Left kidney (tissue), 2 donors: ENCODE measurements around the gene C1QTNF12. TPM values are rescaled to one million over a fixed set of nuclear protein-coding genes. Genes with fewer than 3 reads are reported as not detected.
"Not testable (repeated sequence)": the region's sequence is repeated elsewhere in the genome, so short reads cannot be mapped to it uniquely, and the experiment has no call there.

Experiments
- DNase-seq: peaks from one replicate; pipeline ENCODE4 v3.0.0-alpha.2; 2013
- polyA plus RNA-seq: library from polyadenylated mRNA; unstranded; fragments of 120-200 nt; gene quantifications from one replicate; pipeline ENCODE4 v1.2.1, GENCODE V29; 2013; ENCODE audit not compliant: insufficient read length

Gene C1QTNF12
- polyA plus RNA-seq, 1 donor, result 8.2 TPM

GRCh38 chr1:1259951-1260600 is 13.6 kb upstream of the C1QTNF12 start:
- DNase-seq, result no peak

DNA sequence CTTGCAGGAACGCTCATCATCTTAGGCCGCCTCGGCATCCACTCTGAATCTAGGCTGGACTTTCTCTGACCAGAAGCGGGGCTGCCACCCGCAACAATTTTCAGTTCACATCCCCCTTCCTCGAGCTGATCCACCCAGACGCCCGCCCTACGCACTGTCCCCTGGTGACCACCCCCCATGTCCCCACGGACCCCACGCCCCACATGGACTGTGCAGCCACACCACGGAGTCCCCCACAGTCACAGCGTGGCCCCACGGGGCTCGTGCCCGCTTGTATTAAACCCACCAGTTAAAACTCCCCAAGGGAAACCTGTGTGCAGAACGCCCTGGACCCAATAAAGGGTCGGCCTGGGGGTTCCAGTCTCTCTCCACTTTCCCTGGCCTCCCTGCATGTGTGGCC is 13.0 kb upstream of the C1QTNF12 start:
- no peak for DNase-seq

- no peak for DNase-seq
These were observed 12.6 kb upstream of the C1QTNF12 start for GRCh38 chr1:1259119-1259488.

- DNase-seq, result no peak
These were observed 10.7 kb upstream of the C1QTNF12 start for GRCh38 chr1:1256956-1257871.

GRCh38 chr1:1255611-1256010 is 9.1 kb upstream of the C1QTNF12 start:
- no peak for DNase-seq

DNA sequence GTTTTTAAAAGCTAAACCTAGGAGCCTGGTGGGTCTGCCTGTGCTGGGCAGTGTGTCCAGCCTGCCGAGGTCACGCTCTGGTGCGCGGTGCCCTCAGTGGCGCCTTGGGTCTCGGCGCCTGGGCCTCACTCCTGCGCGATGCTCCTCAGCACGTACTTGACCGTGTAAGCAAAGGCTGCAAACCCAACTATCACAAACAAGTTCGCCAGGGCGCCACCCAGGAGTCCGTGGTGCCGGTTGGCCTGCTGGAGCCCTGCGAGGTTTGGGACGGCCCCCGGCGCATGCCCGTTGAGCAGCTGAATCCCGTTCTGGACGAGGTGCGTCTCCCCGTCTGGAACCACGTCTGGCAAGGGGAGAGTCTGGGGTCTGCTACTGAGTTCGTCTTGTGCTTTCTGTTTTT is 8.6 kb upstream of the C1QTNF12 start:
- DNase-seq, result no peak

- no peak for DNase-seq
These were observed 8.1 kb upstream of the C1QTNF12 start for GRCh38 chr1:1254667-1254998.

- no peak for DNase-seq
These were observed 7.6 kb upstream of the C1QTNF12 start for GRCh38 chr1:1253972-1254666.

DNA sequence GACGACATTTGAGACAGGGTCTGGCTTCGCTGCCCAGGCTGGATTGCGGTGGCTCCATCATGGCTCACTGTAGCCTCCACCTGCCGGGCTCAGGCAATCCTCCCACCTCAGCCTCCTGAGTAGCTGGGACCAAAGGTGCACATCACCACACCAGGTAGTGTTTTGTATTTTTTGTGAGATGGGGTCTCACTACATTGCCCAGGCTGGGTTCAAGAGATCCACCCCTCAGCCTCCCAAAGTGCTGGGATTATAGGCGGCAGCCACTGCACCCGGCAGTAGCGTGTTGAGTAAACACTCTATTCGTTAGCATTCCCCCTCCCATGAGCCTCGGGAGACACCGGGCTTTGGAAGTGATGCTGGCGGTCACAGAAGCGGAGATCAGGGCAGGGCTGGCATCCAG is 6.8 kb upstream of the C1QTNF12 start:
- no peak for DNase-seq

GRCh38 chr1:1250786-1251284 is 4.3 kb upstream of the C1QTNF12 start:
- DNase-seq, result no peak

- DNase-seq, result not testable (repeated sequence)
These were observed 1.7 kb upstream of the C1QTNF12 start for GRCh38 chr1:1248009-1248913.

- no peak for DNase-seq
These were observed 905 bp upstream of the C1QTNF12 start for GRCh38 chr1:1247341-1247913.

DNA sequence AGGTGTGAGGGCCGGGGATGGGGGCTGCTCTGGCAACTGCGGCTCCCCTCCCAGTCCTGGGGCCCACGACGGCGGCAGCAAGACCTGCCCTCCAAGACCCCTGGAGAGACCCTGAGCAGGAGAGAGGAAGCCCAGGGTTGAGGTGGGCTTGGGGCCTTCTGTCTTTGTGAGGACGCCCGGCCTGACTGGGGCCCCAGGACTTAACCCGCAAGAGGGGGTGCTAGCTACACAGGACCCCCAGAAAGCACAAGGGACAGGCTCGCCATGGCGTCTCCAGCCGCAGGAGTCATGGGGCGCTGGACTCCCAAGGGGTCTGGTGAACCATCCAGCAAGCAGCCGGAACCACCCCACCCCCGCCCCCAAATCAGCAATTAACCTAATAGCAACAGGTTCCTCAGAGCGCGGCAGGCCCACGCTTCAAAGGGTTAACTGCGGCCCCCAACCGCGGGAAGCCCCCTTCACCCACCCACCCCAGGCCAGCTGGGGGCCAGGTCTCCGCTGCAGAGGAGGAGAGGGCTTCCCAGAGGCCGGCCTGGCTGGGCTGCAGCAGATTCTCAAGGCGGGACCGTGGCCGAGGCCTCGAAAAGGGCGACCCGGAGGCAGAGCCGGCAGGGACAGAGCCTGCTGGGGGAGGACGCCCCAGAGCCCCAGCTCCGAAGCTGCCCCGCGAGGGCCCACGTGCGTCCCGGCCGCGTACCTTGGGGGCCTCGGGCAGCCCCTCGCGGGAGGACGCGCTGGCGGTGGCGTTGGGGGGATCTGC is 525 bp downstream of the C1QTNF12 start:
- DNase-seq, result no peak

DNA sequence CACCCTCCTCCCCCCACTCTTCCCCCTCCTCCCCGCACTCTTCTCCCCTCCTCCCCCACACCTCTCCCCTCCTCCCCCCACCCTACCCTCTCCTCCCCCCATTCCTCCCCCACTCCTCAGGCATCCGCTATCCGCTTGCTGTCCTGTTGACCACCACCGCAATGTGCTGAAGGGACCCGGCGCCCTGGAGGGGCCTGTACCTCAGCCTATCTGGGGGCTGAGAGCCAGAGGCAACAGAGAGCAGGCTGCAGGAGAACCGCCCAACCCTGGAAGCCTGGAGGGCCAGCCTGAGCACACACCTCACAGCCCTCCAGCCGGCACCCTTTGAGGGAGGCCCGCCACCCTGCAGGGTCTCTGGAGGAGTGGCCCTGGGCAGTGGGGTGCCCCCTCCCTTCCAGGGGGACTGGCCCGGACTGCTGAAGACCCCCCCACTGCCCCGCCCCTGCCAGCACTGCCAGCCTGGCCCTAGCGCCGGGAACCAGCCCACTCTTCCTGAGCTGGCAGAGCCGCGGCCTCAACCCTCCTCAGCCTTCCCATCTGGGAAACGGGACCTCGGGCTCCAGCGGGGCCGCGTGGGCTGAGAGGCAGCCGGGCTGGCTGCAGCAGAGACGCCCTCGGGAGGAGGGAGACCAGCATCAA is 1.2 kb downstream of the C1QTNF12 start:
- DNase-seq, result no peak

GRCh38 chr1:1244192-1244811 is 2.2 kb downstream of the C1QTNF12 start:
- DNase-seq, result no peak

- DNase-seq, result no peak
These were observed 2.7 kb downstream of the C1QTNF12 start for GRCh38 chr1:1243807-1244191.

DNA sequence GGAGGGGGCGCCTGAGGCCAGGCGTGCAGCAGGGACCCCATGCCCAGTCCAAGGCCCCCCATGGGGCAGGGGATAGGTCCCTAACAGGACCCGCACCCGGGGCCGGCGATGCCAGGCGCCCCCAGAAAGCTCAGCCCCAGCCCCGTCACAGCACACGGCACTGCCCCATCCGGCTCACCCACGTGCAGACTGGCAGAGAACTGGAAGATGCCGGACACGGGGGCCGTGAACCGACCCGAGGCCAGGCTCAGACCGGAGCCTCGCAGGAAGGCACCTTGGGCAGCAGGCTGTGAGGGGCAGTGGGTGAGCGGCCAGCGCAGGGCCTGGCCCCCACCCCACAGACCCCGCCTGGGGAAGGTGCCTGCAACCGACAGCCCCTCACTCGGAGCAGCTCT is 3.3 kb downstream of the C1QTNF12 start:
- no peak for DNase-seq

DNA sequence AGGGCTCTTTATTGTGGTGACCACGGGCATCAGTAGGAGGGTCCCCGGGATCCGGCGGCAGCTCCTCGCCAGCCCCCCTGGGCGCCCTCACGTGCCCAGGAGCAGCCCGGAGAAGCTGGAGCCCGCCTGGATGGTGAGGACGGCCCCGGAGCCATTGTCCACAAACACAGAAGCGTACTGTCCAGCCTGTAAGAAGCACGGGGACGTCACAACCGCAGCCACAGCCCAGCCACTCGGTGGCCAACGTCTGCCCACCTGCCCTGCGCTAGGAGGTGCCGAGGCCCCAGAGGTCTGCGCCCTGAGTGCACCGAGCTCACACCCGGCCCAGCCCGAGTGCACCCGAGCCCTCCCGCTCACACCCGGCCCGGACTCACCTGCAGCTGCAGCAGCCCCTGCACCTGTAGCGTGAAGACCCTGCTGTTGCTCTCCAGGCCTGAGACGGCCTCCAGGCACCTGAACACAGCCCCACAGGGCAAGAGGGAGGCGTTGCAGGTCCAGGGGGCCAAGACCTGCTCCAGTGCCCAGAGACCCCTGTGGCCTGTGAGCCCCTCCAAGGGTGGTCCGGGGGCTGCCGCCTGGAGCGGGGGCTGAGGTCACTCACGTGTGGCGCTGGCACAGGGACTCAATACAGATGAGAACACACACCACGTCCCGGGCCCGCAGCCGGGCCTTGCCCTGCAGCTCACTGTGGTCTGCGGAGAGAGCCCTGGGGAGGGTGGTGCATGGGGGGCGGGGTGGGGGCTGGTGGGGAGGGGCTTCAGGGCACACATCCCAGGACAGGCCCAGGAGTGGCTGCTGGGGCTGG is 3.9 kb downstream of the C1QTNF12 start:
- no peak for DNase-seq
